HEK293 (cell line): Measurements from ENCODE around the gene TTC9.

Experiments used
- CTCF ChIA-PET: fragments of 350-600 bp; formaldehyde crosslinking; extraction: SDS; loops from one replicate; lab custom pipeline; 2021; ENCODE audit warnings: antibody characterized with exemption; lab: Yijun Ruan, JAX
- POLR2A ChIA-PET: fragments of 300-600 bp; formaldehyde crosslinking; extraction: SDS; loops from one replicate; lab custom pipeline; 2020; ENCODE audit warnings: antibody characterized with exemption, inconsistent platforms; lab: Yijun Ruan, JAX
- H3K27ac ChIP-seq: fragments of 200-500 bp; sonication (Bioruptor generic); 2 replicates; pipeline ENCODE4 v1.5.1; 2014; ENCODE audit warnings: low read depth, low read length, control low read depth, inconsistent platforms; ENCODE audit errors: extremely low read depth
- H3K36me3 ChIP-seq, 2 experiments: fragments of 200-500 bp in 1 of 2; sonication (Bioruptor generic) in 1 of 2; 1 replicate in 1 of 2; 2 replicates in 1 of 2; pipeline ENCODE4 v1.5.1; 2014 to 2017; ENCODE audit warnings: inconsistent platforms in 2 of 2, low read length in 2 of 2; ENCODE audit not compliant: control insufficient read depth in 2 of 2, insufficient read depth in 1 of 2
- H3K4me1 ChIP-seq: fragments of 200-500 bp; sonication (Bioruptor generic); 2 replicates; pipeline ENCODE4 v1.5.1; 2014; ENCODE audit warnings: mild to moderate bottlenecking, low read length, inconsistent platforms; ENCODE audit not compliant: control insufficient read depth, insufficient read depth
- H3K4me3 ChIP-seq: 2 replicates; pipeline ENCODE4 v1.5.1; 2011; ENCODE audit warnings: low read depth, mild to moderate bottlenecking, control low read depth, low read length, moderate library complexity
- H3K9me3 ChIP-seq: fragments of 200-500 bp; sonication (Bioruptor generic); 2 replicates; pipeline ENCODE4 v1.5.1; 2014; ENCODE audit warnings: low read depth, low read length, inconsistent platforms; ENCODE audit not compliant: control insufficient read depth, insufficient read depth
- KLF16 ChIP-seq: fragments of 450-650 bp; formaldehyde crosslinking; IDR thresholded peaks from 2 replicates; pipeline ENCODE4 v1.5.1; 2017; ENCODE audit warnings: missing biosample characterization, missing genetic modification characterization
- PRDM1 ChIP-seq: fragments of 450-650 bp; formaldehyde crosslinking; IDR thresholded peaks from 2 replicates; pipeline ENCODE4; 2016; ENCODE audit warnings: missing biosample characterization, missing genetic modification characterization
- REST ChIP-seq: fragments of 450-650 bp; formaldehyde crosslinking; IDR thresholded peaks from 2 replicates; pipeline ENCODE4 v1.5.1; 2016; ENCODE audit warnings: missing biosample characterization, missing genetic modification characterization
- TCF7L2 ChIP-seq: IDR thresholded peaks from 2 replicates; pipeline ENCODE4 v1.6.1; 2011; ENCODE audit warnings: low read depth, mild to moderate bottlenecking, inconsistent platforms, low read length, moderate library complexity, borderline replicate concordance
- TRIM28 ChIP-seq: IDR thresholded peaks from 2 replicates; pipeline ENCODE4 v1.6.1; 2011; ENCODE audit warnings: low read length, control low read depth, borderline replicate concordance
- ZIC2 ChIP-seq: fragments of 450-650 bp; formaldehyde crosslinking; IDR thresholded peaks from 2 replicates; pipeline ENCODE4 v1.5.1; 2016; ENCODE audit warnings: missing biosample characterization, missing genetic modification characterization
- ZNF16 ChIP-seq: fragments of 450-650 bp; formaldehyde crosslinking; IDR thresholded peaks from 2 replicates; pipeline ENCODE4 v1.5.1; 2016; ENCODE audit warnings: low read depth, missing biosample characterization, missing genetic modification characterization
- ZNF175 ChIP-seq: fragments of 450-650 bp; formaldehyde crosslinking; IDR thresholded peaks from 2 replicates; pipeline ENCODE4 v1.5.1; 2016; ENCODE audit warnings: missing biosample characterization, missing genetic modification characterization
- ZNF37A ChIP-seq: fragments of 450-650 bp; IDR thresholded peaks from 2 replicates; pipeline ENCODE4 v1.5.1; 2018; ENCODE audit warnings: missing biosample characterization, missing genetic modification characterization
- ZNF514 ChIP-seq: fragments of 450-650 bp; formaldehyde crosslinking; IDR thresholded peaks from 2 replicates; pipeline ENCODE4 v1.5.1; 2016; ENCODE audit warnings: missing biosample characterization, missing genetic modification characterization
- ZNF549 ChIP-seq: fragments of 450-650 bp; IDR thresholded peaks from 2 replicates; pipeline ENCODE4 v1.5.1; 2018; ENCODE audit warnings: missing biosample characterization, missing genetic modification characterization, mild to moderate bottlenecking, inconsistent platforms, moderate library complexity
- ZNF654 ChIP-seq: fragments of 450-650 bp; formaldehyde crosslinking; IDR thresholded peaks from 2 replicates; pipeline ENCODE4 v1.5.1; 2016; ENCODE audit warnings: low read depth, missing biosample characterization, missing genetic modification characterization
- ZNF692 ChIP-seq: fragments of 450-650 bp; formaldehyde crosslinking; IDR thresholded peaks from 2 replicates; pipeline ENCODE4 v1.5.1; 2016; ENCODE audit warnings: missing biosample characterization, missing genetic modification characterization
- TF ChIP-seq, protein P1 (sequence below): fragments of 450-650 bp; formaldehyde crosslinking; IDR thresholded peaks from 2 replicates; pipeline ENCODE4 v1.5.1; 2017; ENCODE audit warnings: missing biosample characterization, missing genetic modification characterization
- TF ChIP-seq, protein P2 (sequence below): fragments of 450-650 bp; formaldehyde crosslinking; IDR thresholded peaks from 2 replicates; pipeline ENCODE4 v1.5.1; 2016; ENCODE audit warnings: missing biosample characterization, missing genetic modification characterization
- TF ChIP-seq, protein P3 (sequence below): fragments of 450-650 bp; formaldehyde crosslinking; IDR thresholded peaks from 2 replicates; pipeline ENCODE4 v1.5.1; 2017; ENCODE audit warnings: missing biosample characterization, missing genetic modification characterization
- TF ChIP-seq, protein P4 (sequence below): fragments of 450-650 bp; formaldehyde crosslinking; IDR thresholded peaks from 2 replicates; pipeline ENCODE4 v1.5.1; 2016; ENCODE audit warnings: missing biosample characterization, missing genetic modification characterization
- TF ChIP-seq, protein P5 (sequence below): fragments of 450-650 bp; formaldehyde crosslinking; IDR thresholded peaks from 2 replicates; pipeline ENCODE4 v1.5.1; 2017; ENCODE audit warnings: missing biosample characterization, missing genetic modification characterization
- TF ChIP-seq, protein P6 (sequence below): fragments of 450-650 bp; formaldehyde crosslinking; IDR thresholded peaks from 2 replicates; pipeline ENCODE4 v1.5.1; 2016; ENCODE audit warnings: missing biosample characterization, missing genetic modification characterization, borderline replicate concordance

Gene TTC9

DNA sequence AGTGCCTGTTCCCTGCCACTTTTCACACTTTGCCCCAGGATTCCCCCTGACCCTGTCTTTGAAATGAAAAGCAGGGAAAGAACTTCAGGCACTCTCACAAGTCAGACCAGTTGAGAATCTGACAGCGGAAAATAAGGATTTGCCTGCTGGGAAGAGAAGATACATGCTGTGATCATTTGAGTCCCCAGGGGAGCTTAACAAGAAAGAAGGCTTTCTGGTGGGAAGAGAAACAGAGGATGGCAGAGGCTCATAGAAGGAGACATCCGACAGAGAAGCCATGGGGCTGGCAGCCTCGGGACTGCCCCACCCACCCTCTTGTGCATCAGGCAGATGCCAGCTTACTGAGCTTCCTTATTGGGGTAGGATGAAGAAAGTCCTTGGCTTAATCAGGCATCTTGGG is 11.9 kb downstream of the TTC9 start:
- H3K4me1 ChIP-seq = 0 out of 2 replicates have a peak, but pooled peaks cover 2% of the 10 kb centered on the region
- POLR2A ChIA-PET = no interaction called here
- CTCF ChIA-PET = interaction anchor here (0.6 kb wide), 1 partner anchor 60 kb away, joined by 3 read pairs; no protein-coding TSS in a partner anchor

DNA sequence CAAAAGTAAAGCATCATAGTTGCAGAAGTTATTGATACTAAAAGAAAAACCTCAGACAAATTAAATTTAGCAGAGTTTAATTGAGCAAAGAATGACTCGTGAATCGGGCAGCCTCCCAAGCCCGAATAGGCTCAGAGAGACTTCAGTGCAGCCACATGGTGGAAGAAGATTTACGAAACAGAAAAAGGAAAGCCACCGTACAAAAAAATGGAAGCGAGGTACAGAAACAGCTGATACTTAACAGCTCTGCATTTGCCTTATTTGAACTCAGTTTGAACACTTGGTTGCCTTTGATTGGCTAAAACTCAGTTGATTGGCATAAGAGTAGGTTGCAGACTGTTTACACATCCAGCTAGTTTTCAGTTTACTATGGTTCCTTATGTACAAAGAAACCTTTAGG is 12.9 kb downstream of the TTC9 start:
- POLR2A ChIA-PET = no interaction called here
- no peak overlapping the region for H3K4me3 ChIP-seq
- no peaks in the 10 kb centered on the region for H3K9me3 ChIP-seq
- CTCF ChIA-PET = no interaction called here
- H3K27ac ChIP-seq = no peak overlapping the region
- no peaks in the 10 kb centered on the region; a peak in 1 of 3 replicates for H3K36me3 ChIP-seq
- 0 out of 2 replicates have a peak, but pooled peaks cover 2% of the 10 kb centered on the region for H3K4me1 ChIP-seq
- TF ChIP-seq, protein P1, sequence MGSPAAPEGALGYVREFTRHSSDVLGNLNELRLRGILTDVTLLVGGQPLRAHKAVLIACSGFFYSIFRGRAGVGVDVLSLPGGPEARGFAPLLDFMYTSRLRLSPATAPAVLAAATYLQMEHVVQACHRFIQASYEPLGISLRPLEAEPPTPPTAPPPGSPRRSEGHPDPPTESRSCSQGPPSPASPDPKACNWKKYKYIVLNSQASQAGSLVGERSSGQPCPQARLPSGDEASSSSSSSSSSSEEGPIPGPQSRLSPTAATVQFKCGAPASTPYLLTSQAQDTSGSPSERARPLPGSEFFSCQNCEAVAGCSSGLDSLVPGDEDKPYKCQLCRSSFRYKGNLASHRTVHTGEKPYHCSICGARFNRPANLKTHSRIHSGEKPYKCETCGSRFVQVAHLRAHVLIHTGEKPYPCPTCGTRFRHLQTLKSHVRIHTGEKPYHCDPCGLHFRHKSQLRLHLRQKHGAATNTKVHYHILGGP = no peak
- TF ChIP-seq, protein P2, sequence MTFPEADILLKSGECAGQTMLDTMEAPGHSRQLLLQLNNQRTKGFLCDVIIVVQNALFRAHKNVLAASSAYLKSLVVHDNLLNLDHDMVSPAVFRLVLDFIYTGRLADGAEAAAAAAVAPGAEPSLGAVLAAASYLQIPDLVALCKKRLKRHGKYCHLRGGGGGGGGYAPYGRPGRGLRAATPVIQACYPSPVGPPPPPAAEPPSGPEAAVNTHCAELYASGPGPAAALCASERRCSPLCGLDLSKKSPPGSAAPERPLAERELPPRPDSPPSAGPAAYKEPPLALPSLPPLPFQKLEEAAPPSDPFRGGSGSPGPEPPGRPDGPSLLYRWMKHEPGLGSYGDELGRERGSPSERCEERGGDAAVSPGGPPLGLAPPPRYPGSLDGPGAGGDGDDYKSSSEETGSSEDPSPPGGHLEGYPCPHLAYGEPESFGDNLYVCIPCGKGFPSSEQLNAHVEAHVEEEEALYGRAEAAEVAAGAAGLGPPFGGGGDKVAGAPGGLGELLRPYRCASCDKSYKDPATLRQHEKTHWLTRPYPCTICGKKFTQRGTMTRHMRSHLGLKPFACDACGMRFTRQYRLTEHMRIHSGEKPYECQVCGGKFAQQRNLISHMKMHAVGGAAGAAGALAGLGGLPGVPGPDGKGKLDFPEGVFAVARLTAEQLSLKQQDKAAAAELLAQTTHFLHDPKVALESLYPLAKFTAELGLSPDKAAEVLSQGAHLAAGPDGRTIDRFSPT (tag by site-specific recombination) = no peak
- TF ChIP-seq PRDM1 (tag by site-specific recombination) (no peak), TRIM28 (no peak), KLF16 (tag by site-specific recombination) (no peak), ZNF692 (tag by site-specific recombination) (no peak), ZNF654 (tag by site-specific recombination) (no peak), ZNF549 (tag by site-specific recombination) (no peak), REST (no peak), ZNF514 (tag by site-specific recombination) (no peak), TCF7L2 (no peak)
- TF ChIP-seq, protein P3, sequence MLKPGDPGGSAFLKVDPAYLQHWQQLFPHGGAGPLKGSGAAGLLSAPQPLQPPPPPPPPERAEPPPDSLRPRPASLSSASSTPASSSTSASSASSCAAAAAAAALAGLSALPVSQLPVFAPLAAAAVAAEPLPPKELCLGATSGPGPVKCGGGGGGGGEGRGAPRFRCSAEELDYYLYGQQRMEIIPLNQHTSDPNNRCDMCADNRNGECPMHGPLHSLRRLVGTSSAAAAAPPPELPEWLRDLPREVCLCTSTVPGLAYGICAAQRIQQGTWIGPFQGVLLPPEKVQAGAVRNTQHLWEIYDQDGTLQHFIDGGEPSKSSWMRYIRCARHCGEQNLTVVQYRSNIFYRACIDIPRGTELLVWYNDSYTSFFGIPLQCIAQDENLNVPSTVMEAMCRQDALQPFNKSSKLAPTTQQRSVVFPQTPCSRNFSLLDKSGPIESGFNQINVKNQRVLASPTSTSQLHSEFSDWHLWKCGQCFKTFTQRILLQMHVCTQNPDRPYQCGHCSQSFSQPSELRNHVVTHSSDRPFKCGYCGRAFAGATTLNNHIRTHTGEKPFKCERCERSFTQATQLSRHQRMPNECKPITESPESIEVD (tag by site-specific recombination) = no peak
- TF ChIP-seq, protein P4, sequence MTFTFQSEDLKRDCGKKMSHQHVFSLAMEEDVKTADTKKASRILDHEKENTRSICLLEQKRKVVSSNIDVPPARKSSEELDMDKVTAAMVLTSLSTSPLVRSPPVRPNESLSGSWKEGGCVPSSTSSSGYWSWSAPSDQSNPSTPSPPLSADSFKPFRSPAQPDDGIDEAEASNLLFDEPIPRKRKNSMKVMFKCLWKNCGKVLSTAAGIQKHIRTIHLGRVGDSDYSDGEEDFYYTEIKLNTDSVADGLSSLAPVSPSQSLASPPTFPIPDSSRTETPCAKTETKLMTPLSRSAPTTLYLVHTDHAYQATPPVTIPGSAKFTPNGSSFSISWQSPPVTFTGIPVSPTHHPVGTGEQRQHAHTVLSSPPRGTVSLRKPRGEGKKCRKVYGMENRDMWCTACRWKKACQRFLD (tag by site-specific recombination) = no peak

More for the DNA sequence above, 11.9 kb downstream of the TTC9 start:
- H3K27ac ChIP-seq = no peak overlapping the region
- TF ChIP-seq, protein P5, sequence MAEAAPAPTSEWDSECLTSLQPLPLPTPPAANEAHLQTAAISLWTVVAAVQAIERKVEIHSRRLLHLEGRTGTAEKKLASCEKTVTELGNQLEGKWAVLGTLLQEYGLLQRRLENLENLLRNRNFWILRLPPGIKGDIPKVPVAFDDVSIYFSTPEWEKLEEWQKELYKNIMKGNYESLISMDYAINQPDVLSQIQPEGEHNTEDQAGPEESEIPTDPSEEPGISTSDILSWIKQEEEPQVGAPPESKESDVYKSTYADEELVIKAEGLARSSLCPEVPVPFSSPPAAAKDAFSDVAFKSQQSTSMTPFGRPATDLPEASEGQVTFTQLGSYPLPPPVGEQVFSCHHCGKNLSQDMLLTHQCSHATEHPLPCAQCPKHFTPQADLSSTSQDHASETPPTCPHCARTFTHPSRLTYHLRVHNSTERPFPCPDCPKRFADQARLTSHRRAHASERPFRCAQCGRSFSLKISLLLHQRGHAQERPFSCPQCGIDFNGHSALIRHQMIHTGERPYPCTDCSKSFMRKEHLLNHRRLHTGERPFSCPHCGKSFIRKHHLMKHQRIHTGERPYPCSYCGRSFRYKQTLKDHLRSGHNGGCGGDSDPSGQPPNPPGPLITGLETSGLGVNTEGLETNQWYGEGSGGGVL (tag by site-specific recombination) = no peak
- TF ChIP-seq ZIC2 (tag by site-specific recombination) = peak; percentile 94
- TF ChIP-seq, protein P6, sequence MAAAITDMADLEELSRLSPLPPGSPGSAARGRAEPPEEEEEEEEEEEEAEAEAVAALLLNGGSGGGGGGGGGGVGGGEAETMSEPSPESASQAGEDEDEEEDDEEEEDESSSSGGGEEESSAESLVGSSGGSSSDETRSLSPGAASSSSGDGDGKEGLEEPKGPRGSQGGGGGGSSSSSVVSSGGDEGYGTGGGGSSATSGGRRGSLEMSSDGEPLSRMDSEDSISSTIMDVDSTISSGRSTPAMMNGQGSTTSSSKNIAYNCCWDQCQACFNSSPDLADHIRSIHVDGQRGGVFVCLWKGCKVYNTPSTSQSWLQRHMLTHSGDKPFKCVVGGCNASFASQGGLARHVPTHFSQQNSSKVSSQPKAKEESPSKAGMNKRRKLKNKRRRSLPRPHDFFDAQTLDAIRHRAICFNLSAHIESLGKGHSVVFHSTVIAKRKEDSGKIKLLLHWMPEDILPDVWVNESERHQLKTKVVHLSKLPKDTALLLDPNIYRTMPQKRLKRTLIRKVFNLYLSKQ (tag by site-specific recombination) = no peak
- no peak for TF ChIP-seq ZNF16 (tag by site-specific recombination)
- no peak for TF ChIP-seq ZNF37A (tag by site-specific recombination)
- no peak for TF ChIP-seq ZNF175 (tag by site-specific recombination)
- H3K9me3 ChIP-seq = no peaks in the 10 kb centered on the region
- no peaks in the 10 kb centered on the region; a peak in 1 of 3 replicates for H3K36me3 ChIP-seq
- H3K4me3 ChIP-seq = no peak overlapping the region
